GM19455 (cell line): Measurements from ENCODE around the gene CBFA2T3.

Experiments
- ATAC-seq: cut with Tn5 transposase; IDR thresholded peaks from one replicate; pipeline ENCODE4 v1.9.1; 2021; ENCODE audit not compliant: unreplicated experiment

Gene CBFA2T3

DNA sequence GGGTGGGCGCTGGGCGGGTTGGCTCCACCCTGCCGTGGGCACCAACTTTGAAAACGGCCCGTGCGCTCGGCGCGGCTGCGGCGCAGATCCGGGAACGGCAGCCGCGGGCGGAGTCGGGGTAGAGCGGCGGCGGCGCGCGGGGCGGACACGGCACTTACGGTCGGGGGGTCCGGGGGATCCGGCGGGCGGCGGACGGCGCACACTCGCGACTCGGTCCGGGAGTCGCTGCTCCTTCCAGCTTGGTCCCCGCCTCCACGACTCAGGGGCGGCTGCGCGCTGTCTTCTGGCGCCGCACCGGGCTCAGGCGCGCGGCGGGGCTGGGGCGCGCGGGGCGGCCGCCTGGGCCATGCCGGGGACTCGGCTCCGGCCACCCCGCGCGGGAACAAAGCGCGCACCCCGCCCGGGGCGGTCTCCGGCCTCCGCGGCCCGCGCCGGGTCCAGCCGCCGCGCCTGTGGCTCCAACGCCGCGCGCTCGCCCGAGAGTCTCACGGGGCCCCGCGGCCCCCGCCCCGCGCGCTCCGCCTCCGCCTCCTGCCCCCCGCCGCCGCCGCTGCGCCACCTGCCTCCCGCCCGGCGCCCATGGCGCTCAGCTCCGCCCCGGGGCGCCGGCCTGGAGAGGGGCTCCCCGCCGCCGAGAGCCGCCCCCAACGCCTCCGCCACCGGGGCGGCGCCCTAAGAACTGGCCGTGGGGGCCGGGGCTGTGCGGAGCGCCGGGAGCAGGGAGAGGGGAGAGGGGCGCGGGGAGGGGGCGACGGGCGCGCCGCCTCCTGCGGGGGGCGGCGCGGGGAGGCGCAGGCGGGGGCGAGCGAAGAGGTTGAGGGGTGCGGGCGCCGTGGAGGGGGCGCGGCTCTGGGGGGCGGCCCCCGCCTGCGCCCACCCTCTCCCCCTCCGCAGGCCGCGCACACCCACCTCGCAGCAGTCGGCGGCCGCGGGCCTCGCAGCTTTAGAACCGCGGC is 35.9 kb downstream of the CBFA2T3 start:
- no peak for ATAC-seq

DNA sequence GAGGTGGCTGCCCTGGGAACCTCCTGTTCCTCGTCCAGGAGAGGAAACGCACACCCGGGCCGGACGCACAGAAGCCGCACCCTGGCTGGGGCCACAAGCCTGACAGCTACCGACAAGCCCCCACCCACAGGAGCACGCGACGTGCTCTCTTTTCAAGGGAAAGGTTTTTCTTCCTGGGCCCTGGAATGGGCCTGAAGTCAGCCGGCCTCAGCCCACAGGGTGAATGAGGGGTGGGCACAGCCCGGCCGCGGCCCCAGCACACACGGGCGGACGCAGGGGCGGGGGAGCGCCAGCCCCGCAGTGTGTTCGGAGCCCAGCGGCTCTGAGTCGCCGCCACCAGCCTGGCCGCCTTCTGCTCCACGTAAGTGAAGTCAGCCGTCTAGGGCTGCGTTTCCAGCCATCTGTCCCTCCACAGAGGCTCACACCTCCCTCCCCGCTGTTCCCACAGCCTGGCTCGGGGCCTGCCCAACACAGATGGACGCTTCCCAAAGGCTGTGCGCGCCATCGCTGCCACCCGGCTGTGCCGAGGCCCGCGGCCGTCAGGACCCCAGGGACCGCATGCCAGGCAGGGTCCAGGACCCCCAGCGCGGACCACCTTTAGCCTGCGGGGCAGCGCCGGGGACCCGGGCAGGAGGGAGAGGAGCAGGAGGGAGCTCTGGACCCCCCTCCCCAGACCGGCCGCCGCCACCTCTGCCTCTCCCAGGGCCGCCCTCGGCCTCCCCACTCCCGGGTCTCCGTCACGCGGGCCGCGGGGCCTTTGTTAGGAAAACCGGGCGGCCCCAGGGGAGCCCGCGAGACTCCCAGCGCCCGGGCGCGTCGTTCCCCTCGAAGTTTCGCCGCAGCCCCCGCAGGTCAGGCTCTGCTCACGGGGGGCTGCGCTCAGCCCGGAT is 36.8 kb downstream of the CBFA2T3 start:
- ATAC-seq: no peak

- no peak for ATAC-seq
Observed at GRCh38 chr16:88939245-88939971, 37.6 kb downstream of the CBFA2T3 start.

DNA sequence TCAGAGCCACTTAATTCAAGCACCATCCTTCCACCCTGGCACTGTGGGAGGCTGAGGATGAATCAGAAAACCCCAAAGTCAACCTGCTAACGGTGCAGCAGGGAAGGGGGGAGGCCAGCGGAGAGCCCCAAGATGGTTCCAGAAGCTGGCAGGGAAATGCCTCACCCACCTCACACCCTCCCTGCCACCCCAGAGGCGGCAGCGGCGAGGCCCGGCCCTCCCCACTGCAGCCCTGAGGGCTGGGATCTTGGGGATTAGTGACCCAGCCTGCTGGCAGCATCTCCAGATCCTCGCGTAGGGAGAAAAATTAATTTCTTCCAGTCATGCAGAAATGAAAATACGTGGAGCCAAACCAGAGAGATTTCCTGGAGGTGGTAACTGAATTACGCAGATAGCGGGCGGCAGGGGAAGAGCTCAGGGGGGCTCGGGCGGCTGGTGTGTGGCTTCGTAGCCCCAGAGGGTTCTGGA is 38.2 kb downstream of the CBFA2T3 start:
- ATAC-seq: no peak

DNA sequence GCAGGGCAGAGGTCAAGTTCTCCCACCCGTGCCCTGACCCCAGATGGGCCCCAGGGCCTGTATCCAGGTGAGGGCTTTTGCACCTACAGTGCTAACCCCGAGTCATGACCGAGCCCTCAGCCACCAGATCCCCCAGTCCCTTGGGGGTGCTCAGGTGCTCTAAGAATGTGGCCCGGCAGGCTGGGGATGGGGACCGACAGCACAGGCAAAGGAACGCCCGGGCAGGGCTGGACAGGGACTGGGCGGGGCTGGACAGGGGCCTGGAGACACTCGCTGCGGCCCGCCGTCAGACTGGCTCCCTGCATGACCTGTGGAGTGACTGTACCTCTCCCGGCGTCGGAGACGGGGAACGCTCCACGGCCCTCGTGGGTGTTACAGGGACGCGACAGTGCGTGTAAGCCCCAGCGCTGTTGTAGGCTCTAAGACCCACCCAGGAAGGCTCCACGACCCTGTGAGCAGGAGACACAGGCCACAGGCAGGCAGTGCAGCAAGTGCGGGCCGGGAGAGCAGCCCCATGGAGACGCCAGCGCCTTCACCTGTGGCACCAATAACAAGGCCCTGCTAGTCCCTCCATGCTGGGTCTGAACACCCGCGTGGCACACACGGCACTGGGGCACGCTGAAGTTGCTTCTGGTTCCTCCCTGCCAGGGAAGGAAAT is 38.8 kb downstream of the CBFA2T3 start:
- no peak for ATAC-seq

DNA sequence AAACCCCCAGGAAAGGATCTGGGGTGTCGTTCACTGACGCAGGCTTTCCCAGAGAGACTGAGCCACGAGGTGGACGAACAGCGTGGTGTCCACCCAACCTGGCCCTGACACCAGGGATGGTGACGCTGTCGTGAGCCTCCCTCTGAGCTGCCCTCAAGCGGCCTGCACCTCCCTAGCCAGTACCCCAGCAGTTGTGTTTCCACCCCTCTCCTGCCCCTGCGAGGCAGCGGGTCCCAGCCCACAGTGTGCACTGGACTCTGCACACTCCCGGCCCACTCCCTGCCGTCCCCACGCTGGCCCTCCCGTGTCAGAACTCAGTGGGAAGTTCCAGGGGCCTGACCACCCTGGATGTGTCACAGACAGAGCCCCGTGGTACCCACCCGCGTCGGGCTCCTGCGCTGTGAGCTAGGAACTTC is 39.8 kb downstream of the CBFA2T3 start:
- ATAC-seq: no peak

- no peak for ATAC-seq
Observed at GRCh38 chr16:88936556-88937205, 40.3 kb downstream of the CBFA2T3 start.

- ATAC-seq: no peak
Observed at GRCh38 chr16:88936008-88936555, 40.9 kb downstream of the CBFA2T3 start.

DNA sequence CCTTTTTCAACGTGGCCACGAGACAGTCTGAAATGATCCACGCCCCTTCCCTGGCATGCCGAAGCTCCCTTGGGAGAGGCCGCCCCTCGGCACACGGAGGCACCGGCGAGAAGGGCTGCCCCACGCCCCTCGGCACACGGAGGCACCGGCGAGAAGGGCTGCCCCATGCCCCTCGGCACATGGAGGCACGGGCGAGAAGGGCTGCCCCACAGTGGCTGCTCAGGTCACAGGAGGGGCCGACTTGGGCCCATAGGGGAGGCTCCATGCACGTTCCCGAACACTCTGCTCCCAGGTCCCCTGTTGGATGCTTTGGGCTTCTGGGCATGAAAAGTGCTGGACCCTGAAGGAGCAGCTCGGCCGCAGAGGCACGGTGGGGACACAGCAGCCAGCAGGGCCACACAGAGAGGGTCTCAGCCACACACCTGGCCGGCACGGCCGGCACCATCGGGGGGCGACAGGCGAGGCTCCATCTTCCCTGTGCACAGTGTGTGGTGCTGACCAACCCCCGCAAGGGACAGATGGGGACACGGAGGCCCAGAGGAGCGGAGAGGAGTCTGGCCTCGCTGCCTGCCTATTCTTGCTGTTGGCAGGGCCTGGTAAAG is 42.8 kb downstream of the CBFA2T3 start:
- no peak for ATAC-seq

DNA sequence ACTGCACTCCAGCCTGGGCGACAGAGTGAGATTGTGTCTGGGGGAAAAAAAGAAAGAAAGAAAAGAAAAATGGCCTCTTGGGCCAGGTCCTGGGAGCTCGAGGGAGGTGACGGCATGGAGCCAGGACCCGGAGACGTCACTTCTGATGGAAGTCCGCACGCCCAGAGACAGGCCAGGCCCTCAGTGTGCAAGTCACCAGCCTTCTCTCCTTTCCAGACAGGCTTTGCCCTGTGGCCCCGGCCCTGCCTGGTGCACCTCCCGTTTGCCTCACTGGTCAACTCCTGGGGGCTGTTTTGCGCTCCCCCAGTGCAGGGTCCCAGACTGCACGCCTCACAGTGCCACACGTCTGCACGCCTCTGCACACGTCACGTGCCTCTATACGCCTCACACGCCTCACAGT is 44.1 kb downstream of the CBFA2T3 start:
- no peak for ATAC-seq

DNA sequence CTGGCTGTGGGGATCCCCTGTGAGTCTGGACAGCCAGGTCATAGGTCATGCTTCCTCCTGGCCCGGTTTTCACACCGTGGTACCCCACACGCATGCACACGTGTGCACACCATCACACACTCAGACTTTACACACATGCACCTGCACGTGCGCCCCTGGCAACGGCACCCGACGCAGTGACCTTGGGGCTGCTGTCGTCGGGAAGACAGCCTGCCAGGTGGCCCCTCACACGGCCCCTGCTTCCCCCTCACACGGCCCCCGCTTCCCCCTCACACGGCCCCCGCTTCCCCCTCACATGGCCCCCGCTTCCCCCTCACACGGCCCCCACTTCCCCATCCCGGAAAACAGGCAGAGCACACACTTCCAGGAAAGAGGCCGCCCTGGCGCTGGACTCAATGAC is 45.1 kb downstream of the CBFA2T3 start:
- ATAC-seq: no peak

DNA sequence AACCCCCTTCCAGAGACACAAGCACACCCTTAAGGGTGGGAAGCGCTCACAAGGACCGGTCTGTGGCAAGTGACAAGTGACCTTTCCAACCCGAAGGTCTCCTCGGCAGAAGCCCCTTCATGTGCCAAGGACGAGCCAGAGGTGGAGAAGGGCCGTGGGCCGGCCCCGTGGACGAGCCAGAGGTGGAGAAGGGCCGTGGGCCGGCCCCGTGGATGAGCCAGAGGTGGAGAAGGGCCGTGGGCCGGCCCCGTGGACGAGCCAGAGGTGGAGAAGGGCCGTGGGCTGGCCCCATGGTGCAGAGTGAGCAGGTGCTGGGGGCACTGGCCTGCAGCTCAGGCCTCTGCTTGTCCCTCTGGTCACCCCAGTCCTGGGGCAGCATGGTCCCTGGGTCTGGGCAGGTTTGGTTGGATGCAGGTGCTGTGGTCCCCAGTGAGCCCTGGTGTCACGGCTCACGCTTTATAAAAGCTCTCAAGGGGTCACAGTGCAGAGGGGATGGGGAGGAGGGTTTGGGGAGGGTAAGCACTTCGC is 45.6 kb downstream of the CBFA2T3 start:
- no peak for ATAC-seq

DNA sequence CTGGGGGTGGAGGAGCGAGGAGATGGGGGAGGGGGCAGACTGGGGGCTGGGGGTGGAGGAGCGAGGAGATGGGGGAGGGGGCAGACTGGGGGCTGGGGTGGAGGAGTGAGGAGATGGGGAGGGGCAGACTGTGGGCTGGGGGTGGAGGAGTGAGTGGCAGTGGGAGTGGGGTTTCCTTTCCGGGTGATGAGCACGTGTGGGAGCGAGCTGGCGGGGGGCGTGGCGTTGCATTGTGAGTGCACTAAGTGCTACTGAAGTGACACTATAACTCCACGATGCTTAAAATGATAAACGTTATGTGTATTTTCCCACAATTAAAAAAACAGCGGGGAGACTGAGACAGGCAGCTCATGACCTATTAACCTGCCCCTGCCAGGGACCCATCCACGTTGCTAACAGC is 46.3 kb downstream of the CBFA2T3 start:
- ATAC-seq: no peak

DNA sequence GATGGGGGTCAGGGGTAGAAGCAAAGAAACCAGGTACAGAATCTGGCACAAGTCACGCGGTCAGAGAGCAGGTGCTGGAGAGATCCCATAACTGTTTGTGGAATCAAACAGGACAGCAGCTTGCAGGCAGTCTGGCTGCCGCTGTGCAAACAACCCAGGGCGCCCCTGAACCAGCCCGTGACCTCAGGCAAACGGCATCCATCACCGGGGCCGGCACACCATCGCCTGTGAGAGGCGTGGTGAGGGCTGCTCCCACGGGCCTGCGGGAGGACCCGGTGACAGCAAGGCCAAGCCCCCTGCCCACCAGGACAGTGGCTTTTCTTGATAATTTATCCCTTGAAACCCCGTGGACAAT is 47.9 kb downstream of the CBFA2T3 start:
- ATAC-seq: no peak

DNA sequence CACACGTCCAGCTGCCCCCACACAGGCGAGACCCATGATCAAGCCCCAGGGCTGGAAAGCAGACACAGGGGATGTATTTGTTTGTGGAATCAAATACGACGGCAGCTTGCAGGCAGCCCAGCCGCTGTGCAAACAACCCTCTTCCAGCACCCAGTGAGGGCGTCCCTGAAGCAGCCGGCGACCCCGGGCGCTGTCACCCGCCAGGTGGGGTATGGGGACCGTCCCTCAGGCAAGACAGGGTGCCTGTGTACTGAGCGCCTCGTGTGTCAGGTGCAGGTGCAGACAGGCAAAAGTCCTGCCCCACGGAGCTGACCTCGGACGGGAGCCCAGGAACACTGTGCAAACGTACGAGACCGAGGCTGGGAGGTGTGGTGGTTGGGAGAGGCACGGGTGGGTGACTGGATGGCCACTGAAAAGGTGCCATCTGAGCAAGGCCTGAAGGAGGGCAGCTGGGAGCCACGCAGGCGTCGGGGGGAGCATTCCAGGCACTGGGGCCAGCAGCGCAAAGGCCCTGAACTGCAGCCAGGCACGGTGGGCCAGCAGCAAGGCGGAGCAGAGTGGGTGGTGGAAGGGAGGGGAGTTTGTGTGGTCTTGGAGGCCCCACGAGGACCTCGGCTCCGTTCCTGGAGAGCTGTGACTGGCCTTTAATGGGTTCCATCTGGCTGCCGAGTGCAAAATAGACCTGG is 48.5 kb downstream of the CBFA2T3 start:
- ATAC-seq: no peak

- no peak for ATAC-seq
Observed at GRCh38 chr16:88927661-88928060, 49.3 kb downstream of the CBFA2T3 start.

DNA sequence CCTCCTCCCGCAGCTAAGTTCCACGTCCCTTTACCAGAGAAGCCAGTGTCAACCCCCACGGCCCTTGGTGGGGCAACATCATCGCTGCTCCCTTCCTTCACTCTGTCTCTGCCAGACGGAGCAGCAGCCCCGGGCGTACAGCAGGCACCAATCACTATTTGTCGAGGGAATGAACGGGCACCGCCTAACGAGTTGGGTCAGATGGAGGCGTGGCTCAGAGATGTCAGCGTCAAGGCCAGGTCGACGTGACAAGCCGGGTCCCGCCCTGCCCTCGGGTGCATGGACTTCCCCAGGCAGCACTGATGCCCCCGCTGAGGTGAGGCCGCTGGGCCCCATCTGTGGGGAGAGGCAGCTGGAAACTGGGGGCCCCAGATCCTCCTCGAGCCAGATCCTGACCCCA is 50.0 kb downstream of the CBFA2T3 start:
- ATAC-seq: no peak

GRCh38 chr16:88926374-88926990 is 50.5 kb downstream of the CBFA2T3 start:
- no peak for ATAC-seq
